GM21717 (cell line): Measurements from ENCODE around the gene HEATR5A.
"Not testable (repeated sequence)": the region's sequence is repeated elsewhere in the genome, so short reads cannot be mapped to it uniquely, and the experiment has no call there.

ENCODE experiments used
- ATAC-seq: cut with Tn5 transposase; IDR thresholded peaks from one replicate; pipeline ENCODE4 v1.9.1; 2021; ENCODE audit warnings: mild to moderate bottlenecking, moderate library complexity; ENCODE audit not compliant: unreplicated experiment

HEATR5A gene

GRCh38 chr14:31420319-31421111, at the start of gene HEATR5A:
Gene HEATR5A (minus strand): TSS chr14:31420550. CDS start chr14:31402975, 17,575 bp downstream.
- peak; percentile 95 for ATAC-seq

GRCh38 chr14:31466554-31466953, 46.2 kb upstream of the HEATR5A start:
- no peak for ATAC-seq

GRCh38 chr14:31465111-31465510, 44.8 kb upstream of the HEATR5A start:
- ATAC-seq, result no peak

- ATAC-seq, result not testable (repeated sequence)
Observed at GRCh38 chr14:31462450-31462849, 42.1 kb upstream of the HEATR5A start.

- no peak for ATAC-seq
Observed at GRCh38 chr14:31461545-31461944, 41.2 kb upstream of the HEATR5A start.

- ATAC-seq, result no peak
Observed at GRCh38 chr14:31457665-31458659, 37.6 kb upstream of the HEATR5A start.

- peak; percentile 97 for ATAC-seq
Observed at GRCh38 chr14:31456841-31457664, 36.7 kb upstream of the HEATR5A start, which contains the start of gene DTD2. Gene DTD2 (minus strand): TSS chr14:31457506. CDS start chr14:31457393, 113 bp downstream.

GRCh38 chr14:31449971-31450610, 29.7 kb upstream of the HEATR5A start:
- no peak for ATAC-seq

- no peak for ATAC-seq
Observed at GRCh38 chr14:31449136-31449535, 28.8 kb upstream of the HEATR5A start.

- ATAC-seq, result no peak
Observed at GRCh38 chr14:31445703-31446102, 25.4 kb upstream of the HEATR5A start.

- no peak for ATAC-seq
Observed at GRCh38 chr14:31442284-31442683, 21.9 kb upstream of the HEATR5A start.

GRCh38 chr14:31441273-31442111, 21.1 kb upstream of the HEATR5A start:
- no peak for ATAC-seq

GRCh38 chr14:31440280-31440679, 19.9 kb upstream of the HEATR5A start:
- ATAC-seq, result no peak

GRCh38 chr14:31439561-31439960, 19.2 kb upstream of the HEATR5A start:
- ATAC-seq, result no peak

GRCh38 chr14:31437045-31437691, 16.8 kb upstream of the HEATR5A start:
- ATAC-seq, result not testable (repeated sequence)

GRCh38 chr14:31435276-31435675, 14.9 kb upstream of the HEATR5A start:
- ATAC-seq, result no peak

- no peak for ATAC-seq
Observed at GRCh38 chr14:31430634-31431264, 10.4 kb upstream of the HEATR5A start.

- ATAC-seq, result no peak
Observed at GRCh38 chr14:31429791-31430190, 9.4 kb upstream of the HEATR5A start.
